Left kidney (tissue), 2 donors: Measurements from ENCODE around the gene HORMAD2. TPM values are rescaled to one million over a fixed set of nuclear protein-coding genes. Genes with fewer than 3 reads are reported as not detected.

Experiments used
- DNase-seq: peaks from one replicate; pipeline ENCODE4 v3.0.0-alpha.2; 2013
- polyA plus RNA-seq: library from polyadenylated mRNA; unstranded; fragments of 120-200 nt; gene quantifications from one replicate; pipeline ENCODE4 v1.2.1, GENCODE V29; 2013; ENCODE audit not compliant: insufficient read length

The HORMAD2 gene
- polyA plus RNA-seq, 1 donor = not detected

DNA sequence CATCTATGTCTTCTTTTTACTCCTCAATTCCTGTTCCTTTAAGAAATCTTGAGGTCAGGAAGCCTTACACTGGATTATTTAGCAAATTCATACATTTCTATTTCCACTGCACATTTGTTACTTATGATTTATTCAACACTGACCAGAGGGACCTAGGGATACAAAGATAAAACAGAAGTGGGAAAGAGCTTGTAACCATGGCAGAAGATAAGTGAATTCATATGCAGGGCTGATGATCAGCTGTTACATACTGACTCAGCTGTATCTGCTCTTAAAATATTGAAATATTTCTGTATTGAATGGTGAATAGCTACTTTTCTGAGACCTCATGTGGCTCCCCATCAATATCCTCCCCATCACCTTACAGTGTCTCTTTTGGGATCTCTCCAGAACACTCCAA is 25.2 kb downstream of the HORMAD2 start:
- no peak for DNase-seq

GRCh38 chr22:30113494-30113893 is 33.2 kb downstream of the HORMAD2 start:
- no peak for DNase-seq

DNA sequence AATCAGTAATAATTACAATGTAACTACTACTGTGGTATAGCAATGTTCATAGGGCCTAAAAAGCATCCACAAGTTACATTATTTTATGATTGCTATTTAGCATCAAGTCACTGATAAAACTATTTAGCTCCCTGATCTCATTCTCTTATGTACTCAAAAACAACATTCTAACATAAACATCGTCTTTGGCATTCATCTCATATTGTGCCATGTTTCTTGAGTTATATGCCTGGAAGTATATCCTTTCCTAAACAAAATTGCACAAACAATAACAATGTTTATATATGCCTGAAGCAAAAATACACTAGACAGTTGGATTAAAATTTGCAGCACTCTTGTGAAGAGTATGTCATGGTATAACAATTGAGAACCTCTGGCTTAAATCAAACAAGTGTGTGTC is 34.1 kb downstream of the HORMAD2 start:
- DNase-seq = no peak

DNA sequence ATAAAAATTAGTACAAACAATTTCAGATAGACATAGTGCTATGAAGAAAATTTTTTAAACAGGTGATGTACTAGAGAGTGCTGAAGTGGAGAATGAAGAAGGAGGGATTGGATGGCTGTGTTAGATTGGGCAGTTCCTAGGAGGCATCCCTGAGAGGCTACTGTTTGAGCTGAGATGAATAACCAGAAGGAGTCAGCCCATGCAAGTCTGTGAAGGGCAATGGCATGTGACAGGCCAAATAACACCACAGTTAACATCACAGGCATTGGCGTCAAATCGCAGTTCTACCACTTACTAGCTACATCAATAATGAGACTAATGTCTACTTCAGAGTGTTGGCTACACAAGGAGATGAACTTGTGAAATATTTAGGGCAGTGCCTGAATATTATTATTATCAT is 35.4 kb downstream of the HORMAD2 start:
- DNase-seq = no peak

GRCh38 chr22:30116362-30117117 is 36.3 kb downstream of the HORMAD2 start:
- no peak for DNase-seq

DNA sequence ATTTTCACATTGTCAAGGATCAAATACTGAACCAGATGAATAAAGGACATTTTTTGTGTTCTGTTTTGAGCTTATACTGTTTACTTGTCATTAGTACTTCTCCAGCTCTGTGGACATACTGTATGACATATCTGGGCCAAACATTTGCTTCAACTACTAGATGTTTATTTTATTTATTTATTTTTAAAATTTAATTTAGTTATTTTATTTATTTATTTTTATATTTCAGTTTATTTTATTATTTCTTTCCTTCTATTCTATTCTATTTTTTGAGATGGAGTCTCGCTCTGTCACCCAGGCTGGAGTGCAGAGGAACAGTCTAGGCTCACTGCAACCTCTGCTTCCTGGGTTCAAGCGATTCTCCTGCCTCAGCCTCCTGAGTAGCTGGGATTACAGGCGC is 37.0 kb downstream of the HORMAD2 start:
- DNase-seq = no peak

GRCh38 chr22:30118291-30118690 is 38.0 kb downstream of the HORMAD2 start:
- no peak for DNase-seq

- peak; percentile 31 for DNase-seq
These were observed 41.7 kb downstream of the HORMAD2 start for GRCh38 chr22:30121960-30122359.

GRCh38 chr22:30123463-30123862 is 43.2 kb downstream of the HORMAD2 start:
- no peak for DNase-seq

- DNase-seq = no peak
These were observed 47.5 kb downstream of the HORMAD2 start for GRCh38 chr22:30127749-30128166.

DNA sequence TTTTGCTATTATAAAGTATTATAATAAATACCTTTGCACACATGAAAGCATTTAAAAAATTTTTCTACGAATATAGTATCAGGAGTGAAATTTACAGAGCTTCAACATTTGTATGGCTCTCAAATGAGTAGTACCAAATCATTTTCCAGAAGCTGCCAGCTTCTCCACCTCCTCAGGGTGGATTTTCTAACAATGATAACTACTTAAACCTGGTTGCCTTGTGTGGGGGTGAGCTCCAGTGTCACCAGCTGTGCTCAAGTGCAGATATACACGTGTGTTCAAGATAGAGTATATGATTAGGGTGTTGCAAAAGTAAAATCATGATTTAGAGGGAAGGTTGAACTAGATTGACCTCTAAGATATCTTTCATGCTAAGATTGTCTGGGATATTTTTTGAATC is 48.2 kb downstream of the HORMAD2 start:
- no peak for DNase-seq

DNA sequence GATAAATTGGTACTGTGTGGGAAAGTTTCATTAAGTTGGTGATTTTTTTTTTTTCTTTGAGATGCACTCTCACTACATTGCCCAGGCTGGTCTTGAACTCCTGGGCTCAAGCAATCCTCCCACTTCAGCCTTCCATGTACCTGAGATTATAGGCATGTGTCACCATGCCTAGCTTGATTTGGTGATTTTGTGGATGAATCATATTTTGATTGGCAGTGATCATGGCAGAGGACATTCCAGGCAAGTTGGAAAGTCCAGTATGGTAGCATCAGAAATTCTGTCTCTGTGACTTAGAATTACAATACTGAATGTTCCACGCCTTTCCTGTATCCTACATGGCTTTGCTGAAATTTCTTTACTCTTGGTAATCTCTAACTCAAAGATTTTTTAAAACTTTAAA is 49.4 kb downstream of the HORMAD2 start:
- no peak for DNase-seq

DNA sequence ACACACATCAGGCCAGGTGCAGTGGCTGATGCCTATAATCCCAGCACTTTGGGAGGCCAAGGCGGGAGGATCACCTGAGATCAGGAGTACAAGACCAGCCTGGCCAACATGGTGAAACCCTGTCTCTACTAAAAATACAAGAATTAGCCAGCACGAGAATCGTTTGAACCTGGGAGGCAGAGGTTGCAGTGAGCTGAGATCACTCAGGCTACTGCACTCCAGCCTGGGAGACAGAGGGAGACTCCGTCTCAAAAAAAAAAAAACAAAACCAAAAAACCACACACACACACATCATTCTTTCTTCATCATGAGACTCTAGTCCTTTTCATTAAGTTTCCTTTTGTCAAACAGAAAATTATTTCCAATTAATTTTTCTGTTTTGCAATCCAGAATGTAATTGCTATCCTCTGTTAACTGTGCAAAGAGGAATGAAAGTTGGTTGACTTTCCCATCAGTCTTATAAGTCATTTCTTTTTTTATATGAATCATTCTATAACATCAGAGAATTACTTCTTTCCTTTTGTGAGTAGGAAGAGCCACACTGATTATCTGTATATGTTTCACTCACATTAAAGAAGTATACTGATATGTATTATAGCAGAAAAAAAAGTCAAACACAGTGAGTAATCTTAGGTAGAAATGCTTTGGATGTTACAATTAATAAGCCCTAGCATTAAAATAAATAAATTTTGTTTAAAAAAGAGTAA is 52.2 kb downstream of the HORMAD2 start:
- DNase-seq = no peak

- no peak for DNase-seq
These were observed 60.1 kb downstream of the HORMAD2 start for GRCh38 chr22:30140414-30140813.

- no peak for DNase-seq
These were observed 63.0 kb downstream of the HORMAD2 start for GRCh38 chr22:30143265-30143664.

- DNase-seq = no peak
These were observed 64.1 kb downstream of the HORMAD2 start for GRCh38 chr22:30144391-30144790.

- no peak for DNase-seq
These were observed 69.9 kb downstream of the HORMAD2 start for GRCh38 chr22:30150212-30150611.

- no peak for DNase-seq
These were observed 78.0 kb downstream of the HORMAD2 start for GRCh38 chr22:30158277-30158676.

DNA sequence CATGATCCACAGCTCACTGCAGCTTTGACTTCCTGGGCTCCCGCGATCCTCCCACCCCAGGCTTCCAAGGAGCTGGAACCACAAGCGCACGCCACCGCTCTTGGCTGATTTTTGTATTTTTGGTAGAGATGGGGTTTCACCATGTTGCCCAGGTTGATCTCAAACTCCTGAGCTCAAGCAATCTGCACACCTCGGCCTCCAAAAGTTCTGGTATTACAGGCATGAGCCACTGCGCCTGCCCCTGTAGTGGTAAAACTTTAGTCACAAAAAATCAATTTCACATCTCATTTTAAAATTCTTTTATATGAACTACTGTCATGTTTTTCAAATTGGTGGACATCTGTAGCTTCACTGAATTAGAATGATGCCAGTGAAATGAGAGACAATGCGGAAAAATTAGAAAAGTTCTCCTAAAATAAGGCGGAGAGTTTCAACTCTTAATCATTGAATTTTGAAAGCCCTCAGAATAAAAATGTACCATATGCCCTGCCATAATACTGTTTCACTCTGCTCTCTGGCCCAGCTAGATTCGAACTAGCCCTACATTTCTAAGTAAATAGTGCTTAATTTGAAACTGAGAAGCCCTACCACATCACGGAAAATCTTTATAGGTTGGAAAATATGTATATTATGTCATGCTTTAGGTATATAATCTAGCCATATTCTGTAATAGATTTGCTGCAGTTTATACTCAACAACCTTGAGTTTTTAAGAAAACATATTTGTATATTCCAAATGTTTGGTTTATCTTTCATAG is 78.7 kb downstream of the HORMAD2 start:
- no peak for DNase-seq

DNA sequence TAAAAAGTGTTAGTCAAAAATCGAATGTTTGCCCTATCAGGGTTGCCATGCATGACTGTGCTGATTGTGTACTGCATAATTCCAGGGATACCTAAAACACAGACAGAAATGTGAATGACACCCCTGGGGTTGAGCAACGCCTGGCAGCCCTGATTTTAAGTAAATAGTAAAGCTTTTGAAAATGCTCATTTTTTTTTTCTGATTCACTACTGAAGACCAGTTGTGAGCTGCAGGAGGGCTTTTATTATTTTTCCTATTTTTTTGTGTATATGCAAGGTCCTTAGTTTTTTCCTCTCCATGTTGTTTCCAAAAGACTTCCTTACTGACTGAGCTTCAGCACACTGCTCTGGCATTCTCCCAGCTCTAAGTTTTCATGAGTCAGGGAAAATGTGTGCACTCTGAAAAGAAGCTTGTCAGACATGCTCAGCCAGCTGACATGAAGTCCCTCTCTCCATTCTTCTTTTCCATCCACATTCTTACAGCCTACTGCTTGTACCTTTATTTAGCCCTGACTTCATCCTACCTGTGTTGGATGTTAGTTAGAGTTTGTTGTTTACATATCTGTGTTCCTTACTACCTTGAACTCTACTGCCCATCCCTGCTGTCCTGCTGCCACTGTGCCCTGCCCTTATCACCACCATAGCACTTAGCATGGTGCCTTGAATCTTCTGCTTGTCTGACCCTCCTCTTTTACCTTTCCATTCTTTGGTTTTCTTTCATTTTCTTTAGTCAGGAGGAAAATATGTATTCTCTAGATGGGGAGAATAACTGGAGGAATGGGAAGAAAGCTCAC is 79.5 kb downstream of the HORMAD2 start:
- DNase-seq = no peak

DNA sequence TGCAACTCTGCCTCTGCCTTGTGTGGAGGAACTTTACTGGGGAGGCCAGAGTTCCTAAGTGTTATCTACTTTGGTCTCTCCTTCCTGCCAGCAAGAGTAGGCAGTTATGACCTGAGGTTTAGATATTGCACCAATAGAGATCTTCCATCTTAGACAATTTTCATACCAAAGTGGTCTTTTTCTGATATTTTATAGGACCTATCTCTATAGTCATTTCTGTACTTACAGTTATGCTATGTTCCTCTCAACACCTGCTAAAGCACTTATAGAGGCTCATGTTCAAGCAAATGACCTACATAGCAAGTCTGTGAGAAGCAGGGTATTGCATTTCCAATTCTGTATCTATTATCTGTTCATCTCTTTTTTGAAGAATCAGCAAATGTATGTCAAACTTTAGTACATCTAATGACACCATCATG is 80.8 kb downstream of the HORMAD2 start:
- DNase-seq = no peak

DNA sequence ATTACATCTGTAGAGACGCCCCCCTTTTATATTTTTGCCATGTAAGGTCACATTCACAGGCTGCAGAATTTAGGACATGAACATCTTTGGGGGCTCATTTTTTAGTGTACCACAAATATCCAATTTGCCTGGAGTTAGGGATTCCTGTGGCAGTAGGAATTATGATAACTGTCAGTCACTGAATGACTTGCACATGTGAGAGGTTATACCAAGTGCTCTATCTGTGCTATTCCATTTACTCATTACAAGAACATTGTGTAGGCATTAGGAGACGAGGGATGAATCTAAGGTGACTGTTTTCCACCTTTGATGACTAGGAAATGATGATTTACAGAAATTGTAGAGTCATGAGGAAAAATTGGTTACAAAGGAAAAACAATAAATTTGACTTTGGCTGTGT is 87.0 kb downstream of the HORMAD2 start:
- DNase-seq = no peak
